ENCODE results near the gene SPTB.

SPTB gene

GRCh38 chr14:64816221-64816783 lies 63.4 kb downstream of the SPTB start:
- no peak for DNase-seq

- DNase-seq = peak in 2 of 3 experiments; percentile 11
These were observed 64.5 kb downstream of the SPTB start for GRCh38 chr14:64815257-64815656.

- peak; percentile 64 to 94 (median 80) for DNase-seq
These were observed 67.3 kb downstream of the SPTB start for GRCh38 chr14:64812412-64812811.

GRCh38 chr14:64811676-64812075 lies 68.0 kb downstream of the SPTB start:
- no peak for DNase-seq

GRCh38 chr14:64808449-64808848 lies 71.3 kb downstream of the SPTB start:
- DNase-seq = no peak

- no peak for DNase-seq
These were observed 72.2 kb downstream of the SPTB start for GRCh38 chr14:64807551-64807950.

- DNase-seq = no peak
These were observed 72.7 kb downstream of the SPTB start for GRCh38 chr14:64806862-64807495.

- DNase-seq = peak in 2 of 3 experiments; percentile 24 to 66
These were observed 73.4 kb downstream of the SPTB start for GRCh38 chr14:64806202-64806861.

GRCh38 chr14:64805646-64806045 lies 74.1 kb downstream of the SPTB start:
- DNase-seq = peak in 1 of 3 experiments; percentile 4

GRCh38 chr14:64804754-64805260 lies 74.9 kb downstream of the SPTB start:
- no peak for DNase-seq

GRCh38 chr14:64801800-64802199 lies 77.9 kb downstream of the SPTB start:
- peak in 2 of 3 experiments; percentile 12 to 37 for DNase-seq

- DNase-seq = no peak
These were observed 78.7 kb downstream of the SPTB start for GRCh38 chr14:64801046-64801445.

- DNase-seq = peak in 1 of 3 experiments; percentile 4
These were observed 79.7 kb downstream of the SPTB start for GRCh38 chr14:64800000-64800399.

GRCh38 chr14:64799555-64799954 lies 80.2 kb downstream of the SPTB start:
- no peak for DNase-seq

GRCh38 chr14:64796369-64796768 lies 83.3 kb downstream of the SPTB start:
- DNase-seq = no peak

- DNase-seq = no peak
These were observed 83.8 kb downstream of the SPTB start for GRCh38 chr14:64795921-64796320.

GRCh38 chr14:64795211-64795610 lies 84.5 kb downstream of the SPTB start:
- no peak for DNase-seq

- no peak for DNase-seq
These were observed 86.7 kb downstream of the SPTB start for GRCh38 chr14:64792871-64793560.

- no peak for DNase-seq
These were observed 87.5 kb downstream of the SPTB start for GRCh38 chr14:64792231-64792630.

- DNase-seq = no peak
These were observed 89.2 kb downstream of the SPTB start for GRCh38 chr14:64790478-64790877.

- peak in 1 of 3 experiments; percentile 19 for DNase-seq
These were observed 90.0 kb downstream of the SPTB start for GRCh38 chr14:64789696-64790095.

GRCh38 chr14:64788706-64789105 lies 91.0 kb downstream of the SPTB start:
- DNase-seq = peak in 1 of 3 experiments; percentile 11

- no peak for DNase-seq
These were observed 92.1 kb downstream of the SPTB start for GRCh38 chr14:64787619-64788018.

All from NCI-H1417 (cell line).